ENCODE measurements around the gene MED22. TPM values are rescaled to one million over a fixed set of nuclear protein-coding genes. Genes with fewer than 3 reads are reported as not detected.
"Not testable (repeated sequence)": the region's sequence is repeated elsewhere in the genome, so short reads cannot be mapped to it uniquely, and the experiment has no call there.

Gene MED22
- total RNA-seq, 2 donors from 2014 or later = 50.0 to 51.2 TPM

GRCh38 chr9:133335924-133336811, 11.8 kb downstream of the MED22 start, which contains the start of gene SURF6:
Gene SURF6 (minus strand): TSS chr9:133336188. CDS start chr9:133336132, 56 bp downstream.
- Histone ChIP-seq H3K27ac (peak within 1 kb of the TSS; percentile 49 to 64), H3K9me3 (no peaks in the 10 kb centered on the region), H3K4me3 (peak within 1 kb of the TSS; percentile 98), H3K27me3 (replicated peaks; ENCODE audit: insufficient read depth) (no peaks in the 10 kb centered on the region), H3K36me3 (peaks cover 49% of the 10 kb centered on the region), H3K4me1 (ENCODE audit: control insufficient read depth in 1 of 2, low read depth in 2 of 2) (peaks cover 18 to 28% of the 10 kb centered on the region in 2 donors)
- no peak for TF ChIP-seq CTCF (IDR thresholded peaks at IDR 0.05)
- peak; percentile 61 for ATAC-seq (ENCODE audit: insufficient number of reproducible peaks, low FRiP score, low read depth)
- DNase-seq (ENCODE audit: low spot score) = peak; percentile 69

GRCh38 chr9:133334888-133335287, 13.0 kb downstream of the MED22 start:
- H3K27ac ChIP-seq; DNase-seq (ENCODE audit: low spot score): not testable (repeated sequence)
- H3K36me3 ChIP-seq = peaks cover 44% of the 10 kb centered on the region

GRCh38 chr9:133334161-133334560, 13.8 kb downstream of the MED22 start:
- Histone ChIP-seq H3K36me3 (peaks cover 40% of the 10 kb centered on the region), H3K4me1 (ENCODE audit: control insufficient read depth in 1 of 2, low read depth in 2 of 2) (peaks cover 18 to 28% of the 10 kb centered on the region in 2 donors), H3K4me3 (no peak overlapping the region), H3K27me3 (replicated peaks; ENCODE audit: insufficient read depth) (no peaks in the 10 kb centered on the region), H3K9me3 (no peaks in the 10 kb centered on the region), H3K27ac (no peak overlapping the region)
- TF ChIP-seq CTCF (IDR thresholded peaks at IDR 0.05) = no peak
- DNase-seq (ENCODE audit: low spot score) (no peak), ATAC-seq (ENCODE audit: insufficient number of reproducible peaks, low FRiP score, low read depth) (no peak)

More at GRCh38 chr9:133334888-133335287, 13.0 kb downstream of the MED22 start:
- H3K4me1 ChIP-seq (ENCODE audit: control insufficient read depth in 1 of 2, low read depth in 2 of 2) = peaks cover 18 to 28% of the 10 kb centered on the region in 2 donors
- not testable (repeated sequence) for H3K9me3 ChIP-seq; ATAC-seq (ENCODE audit: insufficient number of reproducible peaks, low FRiP score, low read depth); H3K27me3 ChIP-seq (replicated peaks; ENCODE audit: insufficient read depth)
- peak overlapping the region; percentile 98 for H3K4me3 ChIP-seq

GRCh38 chr9:133333566-133333965, 14.4 kb downstream of the MED22 start:
- ATAC-seq (ENCODE audit: insufficient number of reproducible peaks, low FRiP score, low read depth) (no peak), DNase-seq (ENCODE audit: low spot score) (no peak)
- Histone ChIP-seq H3K9me3 (no peaks in the 10 kb centered on the region), H3K27ac (no peak overlapping the region), H3K27me3 (replicated peaks; ENCODE audit: insufficient read depth) (no peaks in the 10 kb centered on the region), H3K36me3 (peaks cover 40% of the 10 kb centered on the region), H3K4me1 (ENCODE audit: control insufficient read depth in 1 of 2, low read depth in 2 of 2) (peaks cover 18 to 28% of the 10 kb centered on the region in 2 donors), H3K4me3 (no peak overlapping the region)
- no peak for TF ChIP-seq CTCF (IDR thresholded peaks at IDR 0.05)

- no peak for ATAC-seq (ENCODE audit: insufficient number of reproducible peaks, low FRiP score, low read depth)
Observed at GRCh38 chr9:133333011-133333410, 14.9 kb downstream of the MED22 start.

More at GRCh38 chr9:133333011-133333410, 14.9 kb downstream of the MED22 start:
- Histone ChIP-seq H3K36me3 (peaks cover 40% of the 10 kb centered on the region), H3K4me1 (ENCODE audit: control insufficient read depth in 1 of 2, low read depth in 2 of 2) (peaks cover 18 to 28% of the 10 kb centered on the region in 2 donors), H3K9me3 (no peaks in the 10 kb centered on the region), H3K27ac (no peak overlapping the region), H3K27me3 (replicated peaks; ENCODE audit: insufficient read depth) (no peaks in the 10 kb centered on the region), H3K4me3 (no peak overlapping the region)
- TF ChIP-seq CTCF (IDR thresholded peaks at IDR 0.05) = no peak
- DNase-seq (ENCODE audit: low spot score) = no peak
